Stomach (tissue), 4 donors: ENCODE measurements around the gene CNTN5.

Experiments
- CTCF ChIP-seq, 7 experiments: fragments of 450-650 bp in 4 of 7; fragments of 200-600 bp in 3 of 7; sonication (generic) in 3 of 7; IDR thresholded peaks; one replicate each; pipeline ENCODE4 v1.5.1; 2016 to 2019; ENCODE audit warnings: antibody characterized with exemption in 7 of 7, control low read depth in 2 of 7, mild to moderate bottlenecking in 1 of 7
- POLR2A ChIP-seq, 4 donors: fragments of 450-650 bp; IDR thresholded peaks; one replicate each; pipeline ENCODE4 v1.6.1; 2016; ENCODE audit warnings: antibody characterized with exemption in 4 of 4, control low read depth in 2 of 4, mild to moderate bottlenecking in 1 of 4, moderate library complexity in 1 of 4
- POLR2AphosphoS5 ChIP-seq, 3 donors: sonication (generic); formaldehyde crosslinking; IDR thresholded peaks; one replicate each; pipeline ENCODE4 v1.6.1; 2016; ENCODE audit warnings: antibody characterized with exemption in 3 of 3

- no peak for TF ChIP-seq CTCF (IDR thresholded peaks at IDR 0.05)
- no peak for TF ChIP-seq POLR2A (IDR thresholded peaks at IDR 0.05)
- TF ChIP-seq POLR2AphosphoS5 (IDR thresholded peaks at IDR 0.05): no peak
These were observed 569.0 kb downstream of the CNTN5 start for GRCh38 chr11:99589771-99590170.
